RPMI7951 (cell line): ENCODE data around the gene DTNB. TPM values are rescaled to one million over a fixed set of nuclear protein-coding genes. Genes with fewer than 3 reads are reported as not detected.
"Not testable (repeated sequence)": the region's sequence is repeated elsewhere in the genome, so short reads cannot be mapped to it uniquely, and the experiment has no call there.

Source experiments
- DNase-seq: peaks from one replicate; pipeline ENCODE4 v3.0.0-alpha.2; 2012; ENCODE audit warnings: low read depth
- total RNA-seq: library from RNA; depleted of rRNA; stranded (reverse); fragments of >200 nt; shearing (Covaris generic); gene quantifications from 2 replicates; pipeline ENCODE4 v1.2.3, GENCODE V29; 2014; rRNA removed

DTNB gene
- 4.8 and 8.4 TPM in 2 replicates for total RNA-seq

- DNase-seq, result peak; percentile 71
These were observed at the start of gene DTNB for GRCh38 chr2:25673300-25674076. Gene DTNB, minus strand, starts transcription at chr2:25673577. Its CDS starts 20,917 bp downstream, at chr2:25652660.

GRCh38 chr2:25722224-25722623, 48.8 kb upstream of the DTNB start:
- no peak for DNase-seq

GRCh38 chr2:25720575-25720974, 47.2 kb upstream of the DTNB start:
- DNase-seq, result no peak

GRCh38 chr2:25714740-25715139, 41.4 kb upstream of the DTNB start:
- peak; percentile 34 for DNase-seq

- no peak for DNase-seq
These were observed 39.1 kb upstream of the DTNB start for GRCh38 chr2:25712455-25712854.

- no peak for DNase-seq
These were observed 38.4 kb upstream of the DTNB start for GRCh38 chr2:25711675-25712354.

GRCh38 chr2:25710750-25711149, 37.4 kb upstream of the DTNB start:
- no peak for DNase-seq

GRCh38 chr2:25709349-25709748, 36.0 kb upstream of the DTNB start:
- no peak for DNase-seq

- DNase-seq, result no peak
These were observed 34.7 kb upstream of the DTNB start for GRCh38 chr2:25707927-25708590.

- not testable (repeated sequence) for DNase-seq
These were observed 32.2 kb upstream of the DTNB start for GRCh38 chr2:25705575-25705974.

- no peak for DNase-seq
These were observed 28.4 kb upstream of the DTNB start for GRCh38 chr2:25701801-25702200.

GRCh38 chr2:25700221-25700660, 26.9 kb upstream of the DTNB start:
- DNase-seq, result peak; percentile 34

GRCh38 chr2:25699216-25699615, 25.8 kb upstream of the DTNB start:
- DNase-seq, result no peak

- DNase-seq, result no peak
These were observed 25.4 kb upstream of the DTNB start for GRCh38 chr2:25698752-25699151.

- no peak for DNase-seq
These were observed 24.4 kb upstream of the DTNB start for GRCh38 chr2:25697559-25698341.

GRCh38 chr2:25692737-25693445, 19.5 kb upstream of the DTNB start:
- peak; percentile 23 for DNase-seq

- peak; percentile 79 for DNase-seq
These were observed 18.8 kb upstream of the DTNB start for GRCh38 chr2:25692143-25692542.

- peak; percentile 74 for DNase-seq
These were observed 16.7 kb upstream of the DTNB start for GRCh38 chr2:25690058-25690457.

- no peak for DNase-seq
These were observed 14.9 kb upstream of the DTNB start for GRCh38 chr2:25688236-25688635.

GRCh38 chr2:25685741-25686140, 12.4 kb upstream of the DTNB start:
- DNase-seq, result no peak
